Measurements from ENCODE around the gene LARGE2. TPM values are rescaled to one million over a fixed set of nuclear protein-coding genes. Genes with fewer than 3 reads are reported as not detected.

The LARGE2 gene
- polyA plus RNA-seq, 3 donors = 16.1 to 26.2 (median 21.2) TPM

DNA sequence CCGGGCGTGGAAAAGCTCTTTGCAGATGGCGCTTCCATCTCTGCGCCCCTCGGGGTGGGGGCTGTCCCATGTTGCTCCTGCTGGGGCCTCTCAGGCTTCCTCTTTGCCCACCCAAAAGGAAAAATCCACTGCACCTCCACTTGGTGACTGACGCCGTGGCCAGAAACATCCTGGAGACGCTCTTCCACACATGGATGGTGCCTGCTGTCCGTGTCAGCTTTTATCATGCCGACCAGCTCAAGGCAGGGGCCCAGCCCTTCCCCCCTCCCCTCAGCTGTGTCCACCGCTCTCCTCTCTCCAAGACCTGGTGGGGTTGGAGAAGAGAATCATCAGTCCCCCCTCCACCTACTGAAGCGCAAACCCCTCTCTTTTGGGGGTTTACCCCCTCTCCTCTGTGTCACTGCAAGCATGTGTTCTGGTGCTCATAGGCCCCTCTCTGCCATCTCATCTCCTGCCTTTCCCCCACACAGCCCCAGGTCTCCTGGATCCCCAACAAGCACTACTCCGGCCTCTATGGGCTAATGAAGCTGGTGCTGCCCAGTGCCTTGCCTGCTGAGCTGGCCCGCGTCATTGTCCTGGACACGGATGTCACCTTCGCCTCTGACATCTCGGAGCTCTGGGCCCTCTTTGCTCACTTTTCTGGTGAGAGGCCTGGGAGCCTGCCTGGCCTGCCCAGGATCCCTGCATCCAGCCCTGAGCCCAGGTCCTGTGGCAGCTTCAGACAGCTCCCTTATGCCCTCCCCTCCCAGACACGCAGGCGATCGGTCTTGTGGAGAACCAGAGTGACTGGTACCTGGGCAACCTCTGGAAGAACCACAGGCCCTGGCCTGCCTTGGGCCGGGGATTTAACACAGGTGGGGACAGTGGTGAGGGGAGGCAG lies 1.8 kb downstream of the LARGE2 start:
- DNase-seq (ENCODE audit: extremely low read depth in 1 of 11, low read depth in 9 of 11, low spot score in 4 of 11) = no peak

DNA sequence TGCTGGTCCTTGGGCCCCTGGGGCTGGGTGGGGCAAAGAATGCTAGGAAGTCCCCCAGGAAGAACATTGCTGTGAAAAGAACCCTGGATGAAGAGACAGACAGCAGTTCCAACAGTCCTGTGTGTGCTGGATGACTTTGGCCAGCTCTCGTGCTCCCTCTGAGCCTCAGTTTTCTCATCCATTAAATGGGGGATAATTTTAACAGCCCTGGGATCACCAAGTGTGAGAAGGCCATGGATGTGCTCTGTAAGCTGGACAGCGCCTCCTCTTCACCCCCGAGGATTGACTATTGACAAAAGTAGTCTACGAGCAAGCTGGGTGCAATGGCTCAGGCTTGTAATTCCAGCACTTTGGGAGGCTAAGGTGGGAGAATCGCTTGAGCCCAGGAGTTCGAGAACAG lies 2.5 kb downstream of the LARGE2 start:
- DNase-seq (ENCODE audit: extremely low read depth in 1 of 11, low read depth in 9 of 11, low spot score in 4 of 11) = no peak

DNA sequence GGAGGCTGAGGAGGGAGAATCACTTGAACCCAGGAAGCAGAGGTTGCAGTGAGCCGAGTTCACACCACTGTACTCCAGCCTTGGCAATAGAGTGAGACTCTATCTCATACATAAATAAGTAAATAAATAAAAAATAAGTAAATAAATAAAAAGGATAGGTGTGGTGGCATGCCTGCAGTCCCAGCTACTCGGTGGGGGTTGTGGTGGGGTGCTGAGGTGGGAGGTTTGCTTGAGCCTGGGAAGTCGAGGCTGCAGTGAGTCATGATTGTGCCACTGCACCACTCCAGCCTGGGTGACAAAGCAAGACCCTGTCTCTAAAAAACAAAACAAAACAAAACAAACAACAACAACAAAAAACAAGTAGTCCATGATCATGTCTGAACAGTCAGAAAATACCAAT lies 3.1 kb downstream of the LARGE2 start:
- DNase-seq (ENCODE audit: extremely low read depth in 1 of 11, low read depth in 9 of 11, low spot score in 4 of 11) = no peak

DNA sequence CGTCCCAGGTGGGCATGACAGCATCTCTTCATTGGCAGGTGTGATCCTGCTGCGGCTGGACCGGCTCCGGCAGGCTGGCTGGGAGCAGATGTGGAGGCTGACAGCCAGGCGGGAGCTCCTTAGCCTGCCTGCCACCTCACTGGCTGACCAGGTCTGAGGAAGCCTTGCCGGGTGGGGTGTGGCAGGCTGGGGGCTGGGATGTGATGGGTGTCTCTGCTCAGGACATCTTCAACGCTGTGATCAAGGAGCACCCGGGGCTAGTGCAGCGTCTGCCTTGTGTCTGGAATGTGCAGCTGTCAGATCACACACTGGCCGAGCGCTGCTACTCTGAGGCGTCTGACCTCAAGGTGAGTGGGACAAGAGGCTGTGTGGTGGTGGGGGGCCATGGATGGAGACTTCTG lies 3.5 kb downstream of the LARGE2 start:
- DNase-seq (ENCODE audit: extremely low read depth in 1 of 11, low read depth in 9 of 11, low spot score in 4 of 11) = no peak

DNA sequence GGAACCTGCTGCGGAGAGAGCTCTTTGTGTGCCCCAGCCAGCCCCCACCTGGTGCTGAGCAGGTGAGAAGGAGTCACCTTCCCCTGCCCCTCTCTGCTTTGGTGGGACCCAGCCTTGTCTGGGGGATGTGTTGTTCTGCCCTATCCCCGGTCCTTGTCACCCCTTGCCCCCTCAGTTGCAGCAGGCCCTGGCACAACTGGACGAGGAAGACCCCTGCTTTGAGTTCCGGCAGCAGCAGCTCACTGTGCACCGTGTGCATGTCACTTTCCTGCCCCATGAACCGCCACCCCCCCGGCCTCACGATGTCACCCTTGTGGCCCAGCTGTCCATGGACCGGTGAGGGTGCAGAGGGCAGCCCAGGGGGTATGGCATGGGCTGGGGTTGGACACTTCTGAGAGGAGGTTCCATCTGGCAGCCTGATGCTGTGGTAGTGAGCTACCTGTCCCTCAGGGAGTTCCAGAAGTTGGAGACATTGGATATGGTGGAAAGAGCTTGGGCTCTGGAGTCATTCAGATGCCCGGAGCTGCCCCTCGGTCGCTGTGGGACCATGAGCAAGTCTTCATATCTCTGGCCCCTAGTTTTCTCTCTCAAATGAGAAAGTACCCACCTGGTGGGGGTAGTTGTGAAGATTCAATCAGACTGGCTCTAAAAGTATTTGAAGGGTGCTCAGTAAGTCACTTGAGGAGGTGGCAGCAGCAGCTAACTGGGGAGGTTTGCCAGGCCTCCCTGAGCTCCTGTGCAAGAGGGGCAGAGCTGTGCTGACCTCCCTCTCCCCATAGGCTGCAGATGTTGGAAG lies 4.3 kb downstream of the LARGE2 start:
- no peak for DNase-seq (ENCODE audit: extremely low read depth in 1 of 11, low read depth in 9 of 11, low spot score in 4 of 11)

DNA sequence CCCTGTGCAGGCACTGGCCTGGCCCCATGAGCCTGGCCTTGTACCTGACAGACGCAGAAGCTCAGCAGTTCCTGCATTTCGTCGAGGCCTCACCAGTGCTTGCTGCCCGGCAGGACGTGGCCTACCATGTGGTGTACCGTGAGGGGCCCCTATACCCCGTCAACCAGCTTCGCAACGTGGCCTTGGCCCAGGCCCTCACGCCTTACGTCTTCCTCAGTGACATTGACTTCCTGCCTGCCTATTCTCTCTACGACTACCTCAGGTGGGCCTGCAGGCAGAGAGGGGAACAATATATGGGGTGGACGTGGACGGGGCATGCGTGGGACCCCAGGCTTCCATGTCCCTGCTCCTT lies 4.9 kb downstream of the LARGE2 start:
- DNase-seq (ENCODE audit: extremely low read depth in 1 of 11, low read depth in 9 of 11, low spot score in 4 of 11) = no peak

DNA sequence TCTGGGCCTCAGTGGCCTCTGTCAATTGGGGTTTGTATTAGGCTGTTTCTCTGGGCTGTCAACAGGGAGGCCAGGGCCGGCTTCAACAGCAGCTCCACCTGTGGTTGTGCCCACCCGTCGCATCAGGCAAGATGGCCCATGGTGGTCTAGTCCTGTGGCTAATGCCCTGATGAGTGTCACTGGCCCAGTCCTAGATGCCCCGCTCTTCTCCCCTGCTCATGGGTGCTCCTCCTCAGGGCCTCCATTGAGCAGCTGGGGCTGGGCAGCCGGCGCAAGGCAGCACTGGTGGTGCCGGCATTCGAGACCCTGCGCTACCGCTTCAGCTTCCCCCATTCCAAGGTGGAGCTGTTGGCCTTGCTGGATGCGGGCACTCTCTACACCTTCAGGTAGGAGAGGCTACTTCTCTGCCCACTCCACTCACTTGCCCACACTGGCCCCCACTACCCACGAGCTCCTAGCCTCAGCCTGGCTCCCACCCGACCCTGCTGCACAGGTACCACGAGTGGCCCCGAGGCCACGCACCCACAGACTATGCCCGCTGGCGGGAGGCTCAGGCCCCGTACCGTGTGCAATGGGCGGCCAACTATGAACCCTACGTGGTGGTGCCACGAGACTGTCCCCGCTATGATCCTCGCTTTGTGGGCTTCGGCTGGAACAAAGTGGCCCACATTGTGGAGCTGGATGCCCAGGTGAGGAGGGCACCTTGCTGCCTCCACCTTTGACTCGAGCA lies 5.4 kb downstream of the LARGE2 start:
- no peak for DNase-seq (ENCODE audit: extremely low read depth in 1 of 11, low read depth in 9 of 11, low spot score in 4 of 11)

DNA sequence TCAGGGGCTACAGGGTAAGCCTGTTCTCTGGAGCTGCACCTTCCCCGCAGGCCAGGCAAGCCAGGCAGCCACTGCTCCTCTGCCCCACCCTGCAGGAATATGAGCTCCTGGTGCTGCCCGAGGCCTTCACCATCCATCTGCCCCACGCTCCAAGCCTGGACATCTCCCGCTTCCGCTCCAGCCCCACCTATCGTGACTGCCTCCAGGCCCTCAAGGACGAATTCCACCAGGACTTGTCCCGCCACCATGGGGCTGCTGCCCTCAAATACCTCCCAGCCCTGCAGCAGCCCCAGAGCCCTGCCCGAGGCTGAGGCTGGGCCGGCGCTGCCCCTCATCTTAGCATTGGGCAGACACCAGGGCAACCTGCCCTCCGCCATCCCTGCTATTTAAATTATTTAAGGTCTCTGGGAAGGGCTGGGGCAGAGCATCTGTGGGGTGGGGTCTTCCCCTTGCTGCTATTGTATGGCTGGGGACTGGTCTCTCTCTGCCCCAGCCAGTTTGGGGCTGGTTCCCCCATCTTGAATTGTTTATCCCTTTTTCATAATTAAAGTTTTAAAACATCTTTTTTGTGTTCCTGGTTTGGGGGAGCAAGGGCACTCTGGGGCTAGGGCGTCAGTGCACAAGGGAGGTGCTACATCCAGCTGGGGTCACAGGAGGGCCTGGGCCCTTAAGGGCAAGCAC lies 6.2 kb downstream of the LARGE2 start:
- DNase-seq (ENCODE audit: extremely low read depth in 1 of 11, low read depth in 9 of 11, low spot score in 4 of 11) = no peak

DNA sequence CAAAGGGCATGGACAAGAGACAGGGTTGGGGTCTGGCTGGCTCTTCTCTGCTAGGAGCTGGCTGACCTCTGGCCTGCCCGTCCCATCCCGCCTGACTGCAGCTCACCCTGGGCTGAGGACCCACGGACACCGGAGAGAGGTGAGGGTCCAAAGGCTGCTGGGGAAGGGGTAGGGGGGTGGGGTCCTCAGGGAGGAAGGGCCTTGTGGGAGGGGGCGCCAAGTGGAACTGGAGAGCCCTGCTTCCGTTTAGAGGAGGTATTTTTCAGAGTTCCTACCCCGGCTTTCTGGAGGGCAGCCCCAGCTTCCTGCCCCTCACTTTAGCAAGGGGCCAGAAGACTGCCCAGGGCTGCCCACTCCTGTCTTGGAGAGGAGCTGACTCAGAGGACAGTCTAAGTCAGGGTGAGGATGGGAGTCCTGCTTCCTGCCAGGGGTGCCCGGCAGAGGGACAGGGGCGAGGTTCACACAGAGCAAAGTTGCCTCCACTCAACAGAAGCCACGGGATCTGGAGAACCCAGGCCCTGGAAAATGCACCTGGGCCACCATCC lies 7.1 kb downstream of the LARGE2 start:
- no peak for DNase-seq (ENCODE audit: extremely low read depth in 1 of 11, low read depth in 9 of 11, low spot score in 4 of 11)

DNA sequence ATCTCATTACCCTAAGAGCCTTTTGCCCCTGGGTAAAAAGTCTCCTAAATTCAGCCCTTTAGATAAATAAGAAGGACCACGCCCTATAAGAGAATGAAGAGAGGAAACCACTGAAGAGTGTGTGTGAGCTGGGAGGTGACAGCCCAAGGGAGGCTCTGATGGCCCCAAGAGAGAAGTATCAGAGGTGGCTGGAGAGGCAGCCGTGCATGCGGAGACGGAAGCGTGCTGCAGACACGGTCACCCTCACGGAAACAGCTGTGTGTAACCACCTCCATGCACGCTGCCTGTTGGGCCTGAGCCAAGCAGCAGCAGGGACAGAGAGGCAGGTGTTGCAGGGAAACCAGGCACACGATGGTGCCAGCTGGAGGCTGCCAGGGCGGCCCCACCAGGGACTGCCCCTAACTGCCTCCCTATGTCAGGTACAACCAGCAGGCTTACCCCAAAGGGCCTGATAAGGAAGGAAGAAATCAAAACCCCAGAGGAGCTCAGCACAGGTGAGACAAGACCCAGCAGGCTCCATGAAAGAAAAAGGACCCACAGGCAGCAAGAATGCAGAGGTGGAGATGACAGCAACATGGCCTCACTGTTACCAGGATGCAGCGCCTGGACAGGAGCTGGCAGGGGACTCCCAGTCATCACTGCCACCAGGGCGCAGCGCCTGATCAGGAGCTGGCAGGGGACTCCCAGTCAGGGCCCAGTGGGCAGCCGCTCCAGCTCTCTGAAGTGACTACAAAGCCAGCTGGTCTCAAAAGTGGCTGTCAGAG lies 7.8 kb downstream of the LARGE2 start:
- DNase-seq (ENCODE audit: extremely low read depth in 1 of 11, low read depth in 9 of 11, low spot score in 4 of 11) = no peak

DNA sequence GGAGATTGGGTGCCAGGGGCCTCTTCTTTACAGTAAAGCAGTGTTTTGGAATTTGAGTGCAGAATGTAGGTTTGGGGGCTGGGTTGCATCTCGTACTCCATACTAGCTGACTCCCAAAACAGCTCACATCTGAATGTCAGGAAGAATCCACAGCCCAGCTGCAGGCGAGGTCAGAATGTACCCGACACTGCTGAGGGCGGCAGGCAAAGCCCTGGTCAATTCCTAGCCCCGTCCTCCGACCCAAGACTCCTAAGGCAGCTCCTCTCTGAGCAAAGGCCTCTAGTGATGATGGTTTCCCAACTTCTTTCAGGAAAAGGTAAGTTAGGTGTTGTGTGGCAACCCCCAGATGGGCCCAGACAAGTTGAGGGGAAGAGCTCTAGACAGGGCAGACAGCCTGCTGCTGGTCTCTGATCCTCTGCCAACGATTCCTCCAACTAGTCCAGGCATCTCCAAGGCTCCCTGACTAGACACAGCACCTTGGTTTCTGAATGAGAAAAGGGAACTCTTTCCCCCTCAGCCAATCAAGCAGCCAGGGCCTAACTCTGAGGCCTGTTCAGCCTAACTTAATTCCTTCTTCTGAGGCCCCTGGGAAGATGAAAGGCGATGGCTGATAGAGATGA lies 8.6 kb downstream of the LARGE2 start:
- no peak for DNase-seq (ENCODE audit: extremely low read depth in 1 of 11, low read depth in 9 of 11, low spot score in 4 of 11)

DNA sequence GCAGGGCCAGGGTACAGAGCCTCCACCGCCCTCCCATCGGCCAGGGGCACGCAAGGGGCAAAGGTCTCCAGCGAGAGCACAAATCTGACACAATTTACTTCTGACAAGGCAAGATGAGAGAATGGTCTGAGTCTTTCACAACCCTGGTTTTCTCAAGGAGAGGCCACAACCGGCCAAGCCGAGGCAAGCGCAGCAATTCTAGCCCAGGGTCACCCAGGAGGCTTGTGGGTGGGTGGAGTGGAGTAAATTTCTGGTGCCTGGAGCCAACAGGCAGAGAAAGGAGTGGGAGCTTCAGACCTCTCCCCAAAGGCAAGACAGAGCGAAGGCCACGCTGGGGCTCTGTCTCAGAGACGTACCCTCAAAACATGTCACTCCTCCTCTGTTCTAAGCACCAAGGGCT lies 9.3 kb downstream of the LARGE2 start:
- no peak for DNase-seq (ENCODE audit: extremely low read depth in 1 of 11, low read depth in 9 of 11, low spot score in 4 of 11)

DNA sequence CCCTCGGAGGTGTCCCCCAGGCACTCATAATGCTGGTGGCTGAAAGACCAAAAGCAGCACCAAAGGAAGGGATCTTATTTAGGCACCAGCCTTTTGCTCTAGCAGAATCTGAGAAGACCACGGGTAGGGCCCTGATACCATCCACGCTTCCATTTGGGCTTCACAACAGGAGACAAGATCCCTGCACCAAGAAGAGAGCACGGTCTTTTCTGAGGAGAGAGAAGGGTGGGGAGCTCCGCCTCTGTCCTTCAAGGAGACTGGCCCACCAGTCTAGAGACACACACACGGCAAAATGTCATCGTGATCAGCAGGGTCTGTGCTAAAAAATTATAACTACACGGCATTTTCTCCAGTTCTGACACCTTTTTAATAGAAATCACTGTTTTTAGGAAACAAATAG lies 9.8 kb downstream of the LARGE2 start:
- no peak for DNase-seq (ENCODE audit: extremely low read depth in 1 of 11, low read depth in 9 of 11, low spot score in 4 of 11)

DNA sequence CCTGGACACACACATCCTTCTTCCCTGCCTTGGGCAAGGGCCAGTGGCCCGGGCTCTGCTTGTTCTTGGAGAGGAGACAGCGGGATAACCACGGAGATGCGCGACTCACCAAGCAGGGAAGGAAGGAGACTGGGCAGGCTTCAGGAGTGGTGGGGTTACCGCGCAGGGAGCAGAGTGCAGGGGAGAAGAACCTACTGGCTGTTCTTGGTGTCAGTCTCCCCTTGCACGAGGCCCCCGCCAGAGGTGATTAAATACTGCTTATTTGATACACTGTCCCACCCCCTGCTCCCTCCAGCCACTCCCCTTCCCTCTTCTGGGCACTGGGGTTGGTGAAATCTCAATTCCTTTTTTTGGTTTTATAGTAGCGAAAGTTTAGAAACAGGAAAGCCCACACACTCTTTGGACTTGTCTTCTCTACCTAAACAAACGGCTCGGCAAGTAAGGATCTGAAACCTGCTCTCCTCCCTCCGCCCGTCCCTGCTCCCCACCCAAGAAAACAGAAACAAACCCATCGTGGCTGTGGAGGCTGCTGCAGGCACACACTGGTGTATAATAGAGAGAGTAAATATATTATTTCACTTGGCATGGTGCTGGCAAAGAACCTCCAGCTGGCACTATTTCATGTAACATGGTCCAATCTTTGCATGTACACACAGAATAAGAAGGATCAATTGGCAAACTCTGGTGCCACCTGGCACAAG lies 10.8 kb downstream of the LARGE2 start:
- DNase-seq (ENCODE audit: extremely low read depth in 1 of 11, low read depth in 9 of 11, low spot score in 4 of 11) = no peak

DNA sequence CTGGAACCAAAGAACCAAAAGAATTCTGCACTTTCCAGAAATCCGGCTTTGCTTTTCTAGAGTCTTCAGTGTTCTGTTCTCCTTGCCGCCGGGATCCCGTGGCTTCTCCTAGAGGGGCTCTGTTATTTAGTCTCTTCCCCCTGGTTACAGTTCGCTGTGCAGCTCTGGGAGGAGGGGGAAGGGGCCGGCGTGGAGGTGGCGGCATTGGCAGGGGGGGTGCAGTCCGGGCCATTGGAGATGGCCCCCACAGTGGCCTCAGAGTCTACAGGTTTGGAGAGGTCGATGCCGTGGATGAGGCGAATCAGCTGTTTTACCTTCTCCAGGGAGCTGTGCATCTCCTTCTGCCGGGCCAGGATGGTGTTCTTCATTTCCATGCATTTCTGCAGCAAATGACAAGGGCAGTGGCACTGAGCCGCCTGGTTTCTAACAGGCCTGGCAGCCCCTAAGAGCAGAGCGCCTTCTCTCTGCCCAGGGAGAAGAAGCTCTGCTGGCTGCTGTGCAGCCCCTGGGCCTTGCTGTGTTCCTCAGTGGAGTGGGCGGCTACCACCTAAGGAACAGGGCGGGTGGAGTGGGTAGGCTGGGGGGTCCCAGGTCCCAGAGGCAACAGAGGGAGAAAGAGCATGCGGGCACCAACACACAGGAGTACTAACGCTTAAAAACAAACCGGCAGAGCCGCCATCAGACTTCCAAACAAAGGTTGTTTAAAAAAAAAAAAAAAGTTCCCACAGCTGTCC lies 11.6 kb downstream of the LARGE2 start:
- no peak for DNase-seq (ENCODE audit: extremely low read depth in 1 of 11, low read depth in 9 of 11, low spot score in 4 of 11)

DNA sequence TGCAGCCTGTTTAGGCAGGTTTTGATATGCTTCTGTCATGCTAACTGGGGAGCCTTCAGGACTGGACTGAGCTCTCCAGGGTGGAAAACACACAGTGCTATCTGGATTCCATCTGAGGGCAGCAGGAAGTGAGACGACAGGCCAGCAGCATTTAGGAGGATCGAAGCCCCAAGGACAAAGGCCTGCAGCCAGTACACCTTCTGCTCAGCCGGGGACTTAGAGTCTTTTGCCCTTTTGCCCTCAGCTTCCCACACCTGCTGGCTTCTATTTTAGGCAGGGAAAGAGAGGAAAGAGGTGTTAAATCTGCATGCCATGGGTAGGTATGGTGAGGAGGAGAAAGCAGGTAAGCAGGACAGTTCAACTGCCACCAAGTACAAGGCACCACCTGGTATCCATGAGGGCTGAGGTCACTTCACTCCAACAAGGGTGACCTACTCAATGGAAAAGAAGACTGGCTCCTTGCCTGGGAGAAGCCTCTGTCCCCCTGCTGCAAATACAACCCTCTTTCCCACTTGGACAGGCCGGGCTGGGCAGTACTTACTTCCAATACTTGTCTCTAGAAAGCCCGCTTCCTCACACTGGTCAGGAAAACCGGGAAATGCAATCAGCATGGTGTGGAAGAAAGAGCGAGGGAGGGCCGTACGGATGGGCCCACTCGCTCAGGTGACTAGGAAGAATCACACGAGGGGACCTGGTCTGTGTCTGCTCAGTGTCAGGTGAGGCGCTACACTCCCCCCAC lies 12.3 kb downstream of the LARGE2 start:
- no peak for DNase-seq (ENCODE audit: extremely low read depth in 1 of 11, low read depth in 9 of 11, low spot score in 4 of 11)

Measured in renal cortex interstitium (tissue), 11 donors.